OCI-M2 (cell line): Measurements from ENCODE around the gene NATD1.
"Not testable (repeated sequence)": the region's sequence is repeated elsewhere in the genome, so short reads cannot be mapped to it uniquely, and the experiment has no call there.

Source experiments
- DNase-seq: peaks from one replicate; lab custom pipeline; 2025; ENCODE audit not compliant: unreplicated experiment; lab: John Stamatoyannopoulos, UW

Gene NATD1

DNA sequence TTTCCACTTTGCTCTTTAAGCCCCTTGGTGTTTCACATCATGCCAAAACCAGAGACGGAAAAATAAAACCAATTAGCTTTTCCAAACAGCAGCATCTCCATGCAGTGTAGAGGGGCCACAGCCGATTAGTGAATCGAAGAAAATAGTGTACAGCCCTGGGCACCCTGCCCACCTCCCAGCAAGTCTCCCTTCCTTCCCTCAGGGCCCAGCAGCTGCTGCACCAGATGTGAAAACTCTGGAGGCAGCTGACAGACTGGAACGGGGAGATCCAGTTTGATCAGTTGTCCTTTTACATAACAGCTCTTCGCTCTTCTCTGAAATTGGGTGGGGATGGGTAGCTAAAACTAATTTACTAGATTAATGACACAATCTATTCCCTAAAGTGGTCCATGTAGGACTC is 58.5 kb downstream of the NATD1 start:
- DNase-seq = no peak

DNA sequence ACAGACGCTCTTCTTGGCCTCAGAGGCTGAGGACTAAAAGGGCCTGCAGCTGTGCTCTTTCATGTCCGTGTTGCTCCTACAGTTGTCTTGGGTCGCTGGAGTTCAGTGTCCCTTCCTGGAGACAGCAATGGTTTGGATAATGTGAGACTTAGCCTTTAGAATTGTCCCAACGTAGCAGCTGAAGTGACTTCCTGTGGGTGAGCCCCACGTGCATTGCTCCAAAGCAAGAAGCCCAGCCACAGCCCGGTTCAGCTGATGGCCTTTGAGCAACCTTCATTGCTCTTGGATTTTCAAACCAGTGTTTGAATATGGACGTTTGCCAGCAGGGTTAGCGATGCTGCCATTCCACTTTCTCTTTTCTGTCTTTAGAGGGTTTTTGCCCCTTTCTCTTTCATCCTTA is 59.0 kb downstream of the NATD1 start:
- DNase-seq = no peak

DNA sequence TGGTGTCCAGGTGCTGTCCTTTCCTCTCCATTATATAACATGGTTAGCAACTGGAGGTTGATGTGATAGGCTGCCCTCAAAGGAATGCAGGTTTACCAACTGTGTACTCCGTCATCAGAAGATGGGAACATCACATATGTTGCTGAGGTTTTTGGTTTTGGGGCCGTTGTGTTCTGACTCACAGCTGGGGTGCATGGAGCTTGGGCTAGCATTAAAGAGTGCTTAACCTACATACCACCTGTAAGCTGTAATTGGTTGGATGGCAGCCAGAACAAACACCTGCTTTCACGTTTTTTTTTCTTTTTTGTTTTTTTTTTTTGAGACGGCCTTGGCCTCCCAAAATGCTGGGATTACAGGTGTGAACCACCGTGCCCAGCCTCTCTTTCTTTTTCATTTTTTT is 60.2 kb downstream of the NATD1 start:
- no peak for DNase-seq

DNA sequence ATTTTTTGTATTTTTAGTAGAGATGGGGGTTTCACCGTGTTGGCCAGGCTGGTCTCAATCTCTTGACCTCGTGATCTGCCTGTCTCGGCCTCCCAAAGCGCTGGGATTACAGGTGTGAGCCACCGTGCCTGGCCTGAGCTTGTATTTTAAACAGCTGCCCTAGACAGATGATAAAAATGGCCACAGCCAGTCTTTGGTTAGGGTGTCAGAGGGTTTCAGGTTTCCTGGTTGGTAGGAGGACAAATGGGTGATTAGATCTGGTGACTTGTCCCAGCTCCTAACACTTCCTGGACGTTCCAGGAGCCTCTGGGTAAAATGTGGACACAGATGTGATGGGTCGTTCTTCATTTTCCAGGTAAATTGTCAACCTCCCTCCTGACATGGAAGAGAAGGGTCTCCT is 60.8 kb downstream of the NATD1 start:
- not testable (repeated sequence) for DNase-seq

DNA sequence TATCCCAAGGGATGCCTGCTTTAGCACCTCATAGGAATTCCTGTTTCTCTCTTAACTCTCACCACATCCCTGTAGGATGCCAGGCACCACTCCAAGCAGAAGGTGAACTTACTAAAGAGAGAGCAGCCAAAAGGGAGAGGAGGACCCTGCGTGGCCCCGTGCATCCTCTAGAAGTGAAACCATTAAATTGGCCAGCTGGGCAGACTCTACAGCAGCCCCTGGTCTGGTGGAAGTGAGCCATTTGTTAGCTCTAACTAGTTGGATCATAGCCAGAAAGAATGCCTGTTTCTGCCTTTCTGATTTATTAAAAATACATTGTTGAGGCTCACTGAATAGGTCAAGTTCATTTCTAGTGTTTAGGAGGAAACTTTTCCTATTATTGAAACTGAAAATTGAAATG is 61.5 kb downstream of the NATD1 start:
- DNase-seq = no peak

DNA sequence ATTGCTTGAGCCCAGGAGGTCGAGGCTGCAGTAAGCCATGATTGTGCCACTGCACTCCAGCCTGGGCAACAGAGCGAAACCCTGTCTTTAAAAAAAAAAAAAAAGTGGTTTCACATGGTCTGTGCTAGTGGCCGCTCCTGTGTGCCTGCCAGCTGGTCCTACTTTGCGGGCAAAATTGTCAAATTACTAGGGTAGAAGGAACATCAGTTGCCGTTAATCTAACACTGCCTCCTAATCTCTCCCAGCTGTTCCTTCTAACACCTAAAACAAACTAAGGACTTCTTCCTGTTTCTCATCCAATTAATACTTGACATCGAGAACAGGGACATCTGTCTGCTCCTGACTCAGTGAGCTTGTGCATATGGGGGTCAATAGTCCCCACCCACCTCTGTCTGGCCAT is 63.1 kb downstream of the NATD1 start:
- no peak for DNase-seq

DNA sequence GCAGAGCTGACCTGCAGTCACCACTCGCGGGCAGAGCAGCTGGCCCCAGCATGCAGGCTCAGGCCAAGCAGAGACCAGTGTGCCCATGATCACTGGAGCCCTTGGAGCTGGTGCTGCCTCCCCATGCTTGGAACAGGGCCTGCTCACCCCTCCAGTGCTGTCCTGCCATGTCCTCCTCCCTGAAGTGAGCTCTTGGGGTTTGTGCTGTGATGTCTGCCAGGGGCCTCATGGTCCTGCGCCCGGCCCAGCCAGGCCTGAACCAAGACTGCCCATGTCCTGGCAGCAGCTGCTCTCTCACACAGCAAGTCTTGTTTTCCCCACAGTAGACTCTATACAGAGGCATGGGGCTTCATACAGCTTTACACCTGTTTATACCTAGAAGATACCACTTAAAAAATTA is 63.8 kb downstream of the NATD1 start:
- no peak for DNase-seq
